NCI-H526 treated with DMSO at 0.1 percent for 48 hours (cell line): ENCODE measurements around the gene FOSB.
"Not testable (repeated sequence)": the region's sequence is repeated elsewhere in the genome, so short reads cannot be mapped to it uniquely, and the experiment has no call there.

ENCODE experiments used
- DNase-seq: peaks from one replicate; lab custom pipeline; 2025; lab: John Stamatoyannopoulos, UW

The FOSB gene

DNA sequence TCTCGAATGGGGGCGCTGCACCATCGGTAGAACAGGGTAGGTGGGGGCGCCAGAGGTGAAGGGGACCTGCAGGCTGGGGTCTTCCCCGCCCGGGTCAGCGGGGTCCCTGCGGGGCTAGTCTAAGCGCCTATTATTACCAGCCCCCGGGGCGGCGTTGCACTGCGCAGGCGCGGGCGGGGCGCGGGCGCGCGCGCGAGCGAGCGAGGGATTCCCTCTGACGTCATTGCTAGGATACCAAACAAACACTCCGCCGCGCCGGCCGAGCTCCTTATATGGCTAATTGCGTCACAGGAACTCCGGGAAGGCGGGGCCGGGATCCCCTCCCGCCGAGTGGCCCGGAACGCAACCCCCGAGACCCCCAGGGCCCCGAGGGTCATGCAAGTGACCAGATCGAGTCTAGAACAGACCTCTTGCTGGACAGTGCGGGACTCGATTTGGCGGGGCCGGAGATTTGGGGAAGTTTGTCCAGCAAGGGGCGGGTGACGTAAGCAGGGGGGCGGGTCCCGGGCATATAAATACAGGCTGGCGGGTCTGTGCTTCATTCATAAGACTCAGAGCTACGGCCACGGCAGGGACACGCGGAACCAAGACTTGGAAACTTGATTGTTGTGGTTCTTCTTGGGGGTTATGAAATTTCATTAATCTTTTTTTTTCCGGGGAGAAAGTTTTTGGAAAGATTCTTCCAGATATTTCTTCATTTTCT, at the start of gene FOSB:
Gene FOSB, plus strand, starts transcription at position 541 of the 703 bp plus-strand sequence. CDS start 591 bp downstream, outside the sequence.
- DNase-seq, result peak; percentile 82

DNA sequence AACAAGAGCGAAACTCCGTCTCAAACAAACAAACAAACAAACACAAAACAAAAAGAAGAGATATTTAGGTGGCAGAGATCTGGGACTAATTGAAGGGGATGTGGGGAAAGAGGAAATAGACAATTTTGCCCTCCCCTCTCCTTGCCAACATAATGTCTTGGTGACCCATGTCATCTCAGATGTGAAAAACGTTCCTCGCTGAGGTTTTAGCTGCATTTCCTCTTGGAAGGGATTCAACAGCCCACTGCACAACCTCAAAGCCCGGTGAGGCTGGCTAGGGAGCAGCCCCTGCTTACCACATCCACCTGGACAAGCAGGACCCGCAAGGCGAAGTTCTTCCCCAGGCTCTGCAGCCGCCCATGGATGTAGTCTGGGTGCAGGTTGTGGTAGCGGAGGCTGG, 49.0 kb upstream of the FOSB start:
- no peak for DNase-seq

DNA sequence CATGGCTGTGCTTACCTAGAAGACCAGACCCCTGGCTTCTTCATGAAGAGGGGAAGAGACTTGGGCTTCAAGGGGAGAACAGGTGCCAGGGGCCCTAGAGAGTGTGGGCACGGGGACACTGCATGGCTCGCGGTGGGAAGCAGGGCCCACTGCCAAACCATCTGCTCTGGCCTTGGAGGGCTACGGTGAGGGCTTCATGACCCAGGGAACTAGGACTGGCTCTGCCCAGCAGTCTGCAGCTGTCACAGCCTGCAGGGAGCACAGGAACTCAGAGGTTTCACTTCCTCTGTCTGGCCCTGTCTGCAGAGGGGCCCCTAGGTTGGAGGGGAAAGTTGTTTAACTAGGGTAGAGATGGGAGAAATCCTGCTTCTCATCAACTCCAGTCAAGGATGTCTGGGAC, 48.4 kb upstream of the FOSB start:
- DNase-seq, result no peak

DNA sequence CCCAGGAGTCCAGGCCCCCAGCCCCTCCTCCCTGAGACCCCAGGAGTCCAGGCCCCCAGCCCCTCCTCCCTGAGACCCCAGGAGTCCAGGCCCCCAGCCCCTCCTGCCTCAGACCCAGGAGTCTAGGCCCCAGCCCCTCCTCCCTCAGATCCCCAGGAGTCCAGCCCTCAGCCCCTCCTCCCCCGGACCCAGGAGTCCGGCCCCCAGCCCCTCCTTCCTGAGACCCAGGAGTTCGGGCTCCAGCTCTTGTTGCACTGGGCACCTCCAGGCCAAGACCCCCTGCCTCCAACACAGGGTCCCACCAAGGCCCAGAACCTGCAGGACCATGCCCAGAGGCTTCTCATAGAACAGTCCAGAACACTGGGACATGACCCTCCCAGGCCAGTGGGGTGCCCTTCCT, 47.9 kb upstream of the FOSB start:
- DNase-seq, result no peak

DNA sequence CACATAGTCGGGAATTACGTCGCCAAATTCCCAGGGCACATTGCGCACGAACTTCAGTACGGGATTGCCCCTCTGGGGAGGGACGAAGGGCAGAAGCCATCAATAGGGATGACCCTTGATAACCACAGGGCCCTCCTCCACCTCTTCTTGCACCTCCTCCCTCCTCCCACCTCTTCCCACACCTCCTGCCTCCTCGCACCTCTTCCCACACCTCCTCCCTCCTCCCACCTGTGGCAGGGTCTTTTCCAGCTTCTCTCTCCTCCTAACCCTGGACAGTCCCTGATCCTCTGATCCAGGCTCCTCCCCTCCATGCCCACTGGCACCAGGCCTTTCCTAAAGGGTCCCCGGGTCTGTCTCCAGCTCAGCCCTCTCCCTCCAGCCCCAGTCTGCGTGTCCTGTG, 47.4 kb upstream of the FOSB start:
- no peak for DNase-seq

DNA sequence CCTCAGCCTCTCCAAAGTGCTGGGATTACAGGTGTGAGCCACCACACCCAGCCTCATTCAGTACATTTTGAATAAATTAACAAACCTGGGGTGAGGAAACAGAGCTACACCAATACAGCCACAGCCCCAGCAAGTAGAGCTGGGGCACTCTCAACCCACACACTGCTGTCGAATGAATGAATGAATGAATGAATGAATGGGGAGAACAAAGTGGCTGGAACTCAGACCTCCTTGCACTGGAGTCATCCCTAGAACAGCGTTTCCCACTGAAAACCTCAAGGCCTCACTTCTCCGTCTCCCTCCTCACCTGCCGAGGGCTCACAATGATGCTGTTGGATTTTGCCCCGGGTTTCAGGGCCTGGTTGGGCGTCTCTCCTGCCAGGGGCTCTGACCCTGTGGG, 46.9 kb upstream of the FOSB start:
- no peak for DNase-seq

DNA sequence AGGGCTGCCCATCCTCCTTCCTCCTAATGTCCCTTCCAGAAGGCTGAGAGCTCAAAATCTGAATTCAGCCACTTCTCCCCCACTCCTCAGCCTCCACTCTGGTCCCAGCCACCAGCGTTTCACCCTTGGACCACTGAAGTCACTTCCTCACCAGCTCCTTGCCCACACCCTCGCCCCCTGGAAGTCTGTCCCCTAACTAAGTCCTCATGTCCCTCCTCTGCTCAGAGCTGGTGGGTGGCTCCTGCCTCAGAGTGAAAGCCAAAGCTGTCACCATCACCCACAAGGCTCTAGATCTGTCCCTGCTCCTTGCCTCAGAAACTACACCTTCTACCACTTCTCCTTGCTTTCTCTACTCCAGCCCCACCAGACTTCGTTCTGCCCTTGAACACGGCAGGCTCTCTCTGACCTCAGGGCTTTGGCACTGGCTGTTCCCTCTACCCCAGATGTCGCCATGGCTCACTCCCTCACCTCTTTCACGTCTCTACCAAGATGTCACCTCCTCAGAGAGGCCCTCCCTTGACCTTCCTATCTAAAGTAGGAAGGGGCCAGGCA, 45.8 kb upstream of the FOSB start:
- DNase-seq, result no peak

DNA sequence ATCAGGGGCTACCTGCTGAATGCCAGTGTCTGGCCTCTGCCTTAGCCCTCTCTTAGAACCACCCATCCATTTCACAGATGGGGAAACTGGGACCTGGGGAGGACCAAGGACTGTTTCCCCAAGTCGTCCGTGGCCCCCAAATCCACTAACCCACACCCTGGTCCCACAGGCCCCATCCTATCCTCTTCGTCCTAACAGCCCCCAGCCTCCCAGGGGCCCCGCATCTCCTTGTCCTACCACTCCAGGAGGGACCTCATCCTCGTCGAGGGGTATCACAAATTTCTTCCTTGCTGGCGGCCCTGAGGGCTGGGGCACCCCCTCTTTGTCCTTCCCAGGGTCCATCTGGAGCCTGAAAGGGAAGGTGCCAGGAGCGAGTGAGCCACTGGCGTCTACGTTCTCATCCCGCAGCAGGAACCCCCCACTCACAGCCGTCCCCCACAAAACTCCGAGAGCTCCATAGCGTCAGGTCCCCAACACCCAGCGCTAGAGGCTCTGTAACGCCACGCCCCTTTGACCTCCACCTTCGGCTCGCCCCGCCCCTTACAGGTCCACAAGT, 44.7 kb upstream of the FOSB start:
- no peak for DNase-seq

DNA sequence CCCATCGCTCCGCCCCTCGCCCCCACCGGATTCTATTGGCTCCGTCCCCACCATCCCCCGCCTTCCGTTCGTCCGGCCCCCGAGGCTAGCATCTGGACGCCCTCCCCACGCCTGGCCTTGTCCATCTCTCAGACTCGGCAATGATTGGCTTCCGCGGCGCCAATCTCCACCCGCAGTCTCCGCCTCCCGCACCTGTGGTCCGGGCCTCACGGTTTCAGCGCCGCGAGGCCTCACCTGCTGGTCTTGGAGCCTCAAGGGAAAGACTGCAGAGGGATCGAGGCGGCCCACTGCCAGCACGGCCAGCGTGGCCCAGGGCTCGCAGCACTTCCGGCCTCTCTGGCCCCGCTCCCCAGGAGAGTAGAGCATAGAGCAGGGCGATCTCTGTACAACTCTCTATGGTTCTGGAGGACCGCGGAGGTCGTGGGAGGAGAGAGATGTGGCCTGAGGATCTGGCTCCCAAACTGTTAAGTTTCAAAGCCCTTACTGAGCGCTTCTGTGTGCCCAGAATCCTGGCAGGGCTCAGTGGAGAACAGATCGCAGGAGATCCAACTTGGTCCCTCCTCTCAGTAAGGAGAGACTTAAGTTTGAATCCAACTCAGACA, 44.1 kb upstream of the FOSB start, which contains the start of gene ERCC1:
Gene ERCC1, minus strand, starts transcription at position 329 of the 602 bp plus-strand sequence. CDS start 543 bp downstream, outside the sequence.
- peak; percentile 94 for DNase-seq

DNA sequence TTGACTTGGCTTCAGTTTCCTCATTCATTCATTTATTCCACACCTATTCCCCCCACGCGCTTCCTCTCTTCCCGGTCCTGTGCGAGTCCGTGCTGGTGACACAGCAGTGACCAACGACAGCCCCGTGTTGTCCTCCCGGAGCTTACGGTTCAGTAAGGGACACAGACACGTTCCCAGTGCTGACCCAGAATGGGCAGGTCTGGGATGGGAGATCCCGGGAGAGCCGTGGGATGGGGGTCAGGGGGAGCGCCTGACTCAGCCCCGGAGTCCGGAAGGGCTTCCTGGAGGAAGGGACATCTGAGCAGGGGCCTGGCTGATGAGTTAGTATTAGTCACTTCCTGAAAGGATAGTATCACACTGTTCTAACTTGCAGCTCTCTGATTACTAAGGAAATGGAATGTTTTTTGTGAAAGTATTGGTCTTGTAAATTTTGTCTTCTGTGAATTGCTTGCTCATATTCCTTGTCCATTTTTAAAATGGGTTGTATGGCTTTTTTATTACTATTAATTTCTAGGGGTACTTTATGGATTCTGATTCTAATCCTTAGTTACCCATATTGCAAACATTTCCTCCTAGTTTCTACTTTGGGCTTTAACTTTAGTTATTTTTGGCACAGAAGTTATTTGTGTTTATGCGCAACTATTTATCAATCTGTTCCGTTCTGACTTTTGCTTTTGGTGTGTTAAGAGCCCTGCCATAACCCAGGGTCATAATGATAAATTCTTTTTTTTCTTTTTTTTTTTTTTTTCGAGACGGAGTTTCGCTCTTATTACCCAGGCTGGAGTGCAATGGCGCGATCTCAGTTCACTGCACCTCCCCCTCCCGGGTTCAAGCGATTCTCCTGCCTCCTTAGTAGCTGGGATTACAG, 43.4 kb upstream of the FOSB start:
- DNase-seq, result no peak

DNA sequence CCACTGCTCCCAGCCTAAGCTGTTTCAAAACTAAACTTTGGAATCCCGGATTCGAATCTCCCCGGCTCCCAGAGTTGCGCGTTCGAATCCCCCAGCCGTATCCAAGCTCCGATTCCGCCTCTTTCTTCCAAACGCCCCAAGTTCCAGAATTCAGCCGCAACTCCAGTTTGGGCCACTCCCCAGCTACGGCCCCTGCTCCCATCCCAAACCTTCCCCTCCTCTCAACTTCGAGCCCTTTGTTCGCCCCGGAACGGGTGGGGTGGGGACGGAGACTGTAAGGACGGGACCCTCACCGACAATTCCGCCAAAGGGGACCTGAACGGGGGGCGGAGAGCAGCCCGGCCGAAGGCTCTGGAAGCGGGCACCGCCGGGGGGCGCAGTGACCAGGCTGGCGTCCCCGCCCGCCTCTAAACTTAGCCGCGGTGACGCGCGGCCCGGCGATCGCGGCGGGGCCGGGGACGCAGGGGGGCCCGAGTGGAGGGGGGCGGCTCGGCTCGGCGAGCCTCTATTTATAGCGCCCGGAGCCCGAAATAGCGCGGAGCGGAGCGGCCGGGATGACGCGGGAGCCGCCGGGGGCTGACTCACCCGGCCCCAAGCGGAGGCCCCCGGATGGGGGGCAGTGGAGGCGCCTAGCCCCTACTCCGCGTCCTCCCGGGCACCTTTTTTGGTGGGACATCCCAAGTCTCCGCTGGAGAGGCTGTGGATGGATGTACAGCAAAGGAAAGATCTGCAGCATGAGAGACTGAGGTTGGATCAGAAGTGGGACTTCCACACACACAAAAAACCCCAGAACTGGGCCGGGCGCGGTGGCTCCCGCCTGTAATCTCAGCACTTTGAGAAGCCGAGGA, 39.2 kb upstream of the FOSB start:
- DNase-seq, result no peak

DNA sequence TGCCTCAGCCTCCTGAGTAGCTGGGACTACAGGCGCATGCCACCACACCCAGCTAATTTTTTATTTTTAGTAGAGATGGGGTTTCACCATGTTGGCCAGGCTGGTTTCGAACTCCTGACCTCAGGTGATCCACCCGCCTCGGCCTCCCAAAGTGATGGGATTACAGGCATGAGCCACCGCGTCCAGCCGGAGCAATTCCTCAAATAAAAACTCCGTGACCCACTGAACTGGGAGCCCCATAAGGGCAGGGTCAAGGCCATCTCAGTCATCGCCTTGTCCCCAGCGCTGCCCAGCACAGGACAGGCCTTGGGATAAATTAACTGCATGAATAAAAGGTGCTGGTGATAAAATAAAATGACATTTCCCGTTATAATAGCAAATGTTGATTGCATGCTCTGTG, 37.9 kb upstream of the FOSB start:
- DNase-seq, result not testable (repeated sequence)

DNA sequence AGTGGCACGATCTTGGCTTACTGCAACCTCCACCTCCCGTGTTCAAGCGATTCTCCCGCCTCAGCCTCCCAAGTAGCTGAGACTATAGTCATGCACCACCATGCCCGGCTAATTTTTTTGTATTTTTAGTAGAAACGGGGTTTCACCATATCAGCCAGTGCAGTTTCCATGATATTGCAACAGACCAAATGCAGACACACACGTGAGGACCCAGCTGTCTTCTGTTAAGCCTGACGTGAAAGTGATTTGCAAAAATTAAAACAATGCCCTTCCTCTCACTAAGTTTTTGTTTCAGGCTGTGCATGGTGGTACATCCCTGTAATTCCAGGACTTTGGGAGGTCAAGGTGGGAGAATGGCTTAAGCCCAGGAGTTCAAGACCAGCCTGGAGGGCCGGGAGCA, 36.8 kb upstream of the FOSB start:
- not testable (repeated sequence) for DNase-seq

DNA sequence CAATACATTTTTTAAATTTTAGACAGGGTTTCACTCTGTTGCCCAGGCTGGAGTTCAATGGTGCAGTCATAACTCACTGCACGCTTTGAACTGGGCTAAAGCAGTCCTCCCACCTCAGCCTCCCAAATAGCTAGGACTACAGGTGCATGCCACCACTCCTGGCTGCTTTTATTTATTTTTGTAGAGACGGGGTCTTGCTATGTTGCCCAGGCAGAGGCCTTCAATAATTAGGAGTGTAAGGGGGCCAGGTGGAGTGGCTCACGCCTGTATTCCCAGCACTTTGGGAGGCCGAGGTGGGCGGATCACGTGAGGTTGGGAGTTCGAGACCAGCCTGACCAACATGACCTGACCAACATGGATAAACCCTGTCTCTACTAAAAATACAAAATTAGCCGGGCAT, 35.3 kb upstream of the FOSB start:
- DNase-seq, result not testable (repeated sequence)

DNA sequence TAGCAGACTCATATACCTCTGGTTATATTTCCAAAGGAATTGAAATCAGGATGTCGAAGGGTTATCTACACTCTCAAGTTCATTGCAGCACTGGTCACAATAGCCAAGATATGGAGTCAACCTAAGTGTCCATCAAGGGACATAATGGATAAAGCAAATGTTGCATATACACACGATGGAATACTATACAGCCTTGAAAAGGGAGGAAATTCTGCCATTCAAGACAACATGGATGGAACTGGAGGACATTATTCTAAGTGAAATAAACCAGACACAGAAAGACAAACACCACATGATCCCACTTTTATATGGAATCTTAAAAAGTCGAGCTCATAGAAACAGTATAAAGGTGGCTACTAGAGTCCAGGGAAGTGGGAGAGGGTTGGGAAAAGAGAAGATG, 30.5 kb upstream of the FOSB start:
- DNase-seq, result no peak

DNA sequence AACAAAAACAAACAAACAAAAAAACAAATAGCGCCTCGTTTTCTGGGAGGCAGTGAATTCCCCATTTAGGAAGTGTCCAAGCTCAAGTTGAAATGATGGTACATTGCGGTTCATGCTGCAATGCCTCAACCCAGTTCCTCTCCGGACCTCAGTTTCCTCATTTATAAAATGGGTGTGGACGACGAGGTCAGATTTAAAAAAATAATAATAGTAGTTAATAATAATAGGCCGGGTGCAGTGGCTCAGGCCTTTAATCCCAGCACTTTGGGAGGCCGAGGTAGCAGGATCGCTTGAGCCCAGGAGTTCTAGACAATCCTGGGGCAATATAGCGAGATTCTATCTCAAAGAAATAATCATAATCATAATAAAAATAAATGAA, 28.6 kb upstream of the FOSB start:
- DNase-seq, result no peak

DNA sequence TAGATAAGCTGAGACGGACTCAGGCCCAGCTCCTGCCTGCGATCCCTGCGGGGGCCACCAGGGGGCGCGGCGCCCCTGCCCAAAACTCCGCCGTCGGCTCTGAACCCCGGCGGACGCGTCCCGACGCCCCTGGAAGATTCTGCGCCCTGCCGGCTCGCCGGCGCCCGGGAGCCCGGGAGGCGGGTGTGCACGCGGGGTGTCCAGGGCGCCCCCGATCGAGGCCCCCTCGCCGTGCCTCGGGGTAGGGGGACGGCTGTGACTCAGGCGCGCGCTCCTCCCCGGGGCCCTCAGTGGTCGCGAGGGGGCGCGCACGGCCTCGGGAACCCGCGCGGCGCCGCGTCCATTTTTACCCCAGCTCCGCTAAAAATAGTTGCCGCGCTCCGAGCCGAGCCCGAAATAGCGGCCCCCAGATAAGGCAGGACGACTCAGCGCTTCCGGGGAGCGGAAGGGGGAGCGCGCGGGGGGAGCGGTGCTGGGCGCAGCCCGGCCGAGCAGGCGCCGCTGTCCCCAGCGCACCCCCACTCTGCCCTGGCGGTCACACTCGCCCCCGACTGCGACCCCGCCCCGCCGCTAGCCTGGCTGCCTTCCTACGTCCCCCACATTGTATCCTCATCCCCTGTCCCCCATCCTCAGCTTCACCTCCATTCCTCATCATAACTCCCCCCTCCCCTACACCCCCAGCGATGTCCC, 28.1 kb upstream of the FOSB start:
- DNase-seq, result peak; percentile 42

DNA sequence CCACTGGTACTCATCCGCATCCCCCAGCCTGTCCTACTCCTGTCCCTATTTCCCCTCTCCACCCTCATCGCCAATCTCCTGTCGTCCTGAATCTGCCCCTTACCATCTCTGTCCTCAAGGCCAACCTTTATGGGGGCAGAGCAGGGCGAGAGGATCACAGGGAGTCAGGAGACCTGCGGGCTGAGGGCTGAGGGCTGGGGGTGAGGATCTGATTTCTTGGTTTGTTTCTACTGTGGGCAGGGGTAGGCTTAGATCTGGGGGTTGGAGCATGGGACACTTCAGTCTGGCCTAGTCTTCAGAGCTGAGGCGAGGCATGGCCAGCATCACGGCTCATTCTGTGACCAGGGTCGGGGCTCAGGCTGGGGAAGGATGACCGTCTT, 27.5 kb upstream of the FOSB start:
- no peak for DNase-seq

DNA sequence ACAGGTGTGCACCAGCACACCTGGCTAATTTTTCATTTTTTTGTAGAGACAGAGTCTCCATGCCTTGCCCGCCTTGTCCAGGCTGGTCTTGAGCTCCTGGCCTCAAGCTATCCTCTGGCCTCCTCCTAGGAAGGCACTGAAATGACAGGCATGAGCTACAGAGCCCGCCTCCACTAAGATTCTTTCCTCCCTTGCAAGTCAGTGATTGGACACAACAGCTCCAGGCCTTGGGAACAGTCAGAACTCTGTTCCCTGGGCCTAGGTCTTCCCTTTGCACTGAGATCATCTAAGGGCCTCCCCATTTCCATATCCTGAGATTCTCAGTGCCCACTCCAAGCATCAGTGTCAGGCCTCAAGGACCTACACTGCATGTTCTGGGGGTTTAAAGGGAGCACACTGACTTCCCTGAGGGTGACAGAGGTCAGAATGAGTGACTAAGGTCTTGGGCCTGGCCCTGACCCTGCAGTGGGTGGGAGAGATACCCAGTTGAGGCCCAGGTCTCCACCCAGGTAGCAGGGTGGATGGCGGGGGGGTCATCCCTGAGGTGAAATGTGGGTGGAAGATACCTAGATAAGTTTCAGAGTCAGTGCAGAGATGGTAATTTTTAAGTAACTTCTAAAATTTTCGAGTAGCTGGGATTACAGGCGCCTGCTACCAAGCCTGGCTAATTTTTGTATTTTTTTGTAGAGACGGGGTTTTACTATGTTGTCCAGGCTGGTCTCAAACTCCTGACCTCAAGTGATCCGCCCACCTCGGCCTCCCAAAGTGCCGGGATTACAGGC, 26.7 kb upstream of the FOSB start:
- DNase-seq, result no peak

DNA sequence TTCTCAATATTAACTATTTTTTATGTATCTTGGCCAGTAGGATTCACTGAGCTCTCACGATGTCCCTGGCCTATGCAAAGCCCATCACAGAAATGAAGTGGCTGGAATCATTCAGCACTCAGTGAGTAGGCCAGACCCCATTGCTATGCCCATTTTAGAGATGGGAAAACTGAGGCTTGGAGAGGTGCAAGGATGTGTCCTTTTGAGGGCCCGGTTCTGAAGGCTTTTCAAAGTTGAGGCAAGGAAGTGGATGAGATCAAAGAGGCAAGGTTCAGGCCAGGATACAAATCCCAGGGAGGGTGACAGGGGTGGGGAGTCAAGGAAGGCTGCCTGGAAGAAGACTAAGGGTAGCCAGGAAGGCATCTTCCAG, 25.4 kb upstream of the FOSB start:
- no peak for DNase-seq
